GM18868 (cell line): ENCODE measurements around the gene LDLRAD1.
"Not testable (repeated sequence)": the region's sequence is repeated elsewhere in the genome, so short reads cannot be mapped to it uniquely, and the experiment has no call there.

ENCODE experiments used
- ATAC-seq: cut with Tn5 transposase; IDR thresholded peaks from one replicate; pipeline ENCODE4 v1.9.1; 2021; ENCODE audit warnings: mild to moderate bottlenecking, moderate library complexity; ENCODE audit not compliant: unreplicated experiment

Gene LDLRAD1, protein sequence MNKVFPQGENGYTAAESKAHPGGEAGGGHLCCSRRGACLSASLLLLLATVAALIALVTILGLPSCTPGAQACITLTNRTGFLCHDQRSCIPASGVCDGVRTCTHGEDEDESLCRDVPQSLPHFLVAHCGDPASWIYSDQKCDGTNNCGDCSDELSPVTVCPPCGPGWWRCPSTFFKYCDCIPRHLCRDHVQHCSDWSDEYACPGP

DNA sequence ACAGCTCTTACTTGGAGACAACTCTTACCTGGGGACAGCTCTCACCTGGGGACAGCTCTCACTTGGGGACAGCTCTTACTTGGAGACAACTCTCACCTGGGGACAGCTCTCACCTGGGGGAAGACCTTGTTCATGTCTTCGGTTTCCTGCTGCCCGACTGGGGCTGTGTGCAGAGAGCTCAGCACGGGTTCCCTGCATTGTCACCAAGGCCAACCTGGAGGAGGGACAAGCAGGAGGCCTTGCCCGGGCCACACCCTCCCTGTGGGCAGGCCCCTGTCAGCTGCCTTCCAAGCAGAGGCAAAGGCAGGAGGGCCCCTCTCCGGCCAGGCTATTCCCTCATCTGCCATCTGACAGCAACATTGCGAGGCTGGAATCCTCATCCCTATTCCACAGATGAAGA, at the start of gene LDLRAD1:
LDLRAD1 (minus strand) TSS at position 208 of the 400 bp plus-strand sequence; CDS start at position 134, 74 bp downstream.
- no peak for ATAC-seq

GRCh38 chr1:54064299-54064698, 46.3 kb upstream of the LDLRAD1 start:
- ATAC-seq = no peak

- no peak for ATAC-seq
Observed at GRCh38 chr1:54054438-54054749, 36.4 kb upstream of the LDLRAD1 start.

DNA sequence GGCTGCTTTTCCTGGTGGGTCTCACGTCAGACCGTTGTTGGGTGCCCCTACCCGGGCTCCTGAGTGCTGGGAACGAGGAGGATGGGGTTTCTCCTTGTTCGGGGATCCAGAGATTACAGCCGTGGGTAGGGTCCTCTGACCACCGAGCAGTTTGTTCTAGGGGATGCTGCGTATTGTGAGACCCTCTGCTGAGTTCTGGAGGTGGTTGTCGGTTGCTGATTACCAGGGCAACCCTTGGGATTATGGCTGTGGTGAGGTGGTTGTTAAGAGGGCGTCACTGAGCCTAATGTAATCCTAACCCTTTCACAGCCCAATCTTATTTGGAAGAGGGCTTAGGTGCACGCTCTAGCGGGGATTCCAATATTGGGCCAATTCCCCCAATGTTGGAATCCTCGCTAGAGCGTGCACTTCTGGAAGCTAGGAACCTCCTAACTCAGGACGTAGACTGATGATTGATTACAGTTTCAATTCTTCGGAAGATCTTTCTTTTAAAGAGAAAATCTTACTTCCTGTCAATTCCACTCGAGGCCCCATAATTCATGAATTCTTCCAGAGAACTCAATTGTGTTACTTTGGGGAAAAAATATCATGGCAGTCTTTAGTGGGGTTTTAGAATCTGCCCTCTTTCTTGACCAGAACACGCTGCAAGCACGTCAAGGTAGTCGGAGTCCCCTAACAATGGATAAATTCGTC, 35.9 kb upstream of the LDLRAD1 start:
- no peak for ATAC-seq

DNA sequence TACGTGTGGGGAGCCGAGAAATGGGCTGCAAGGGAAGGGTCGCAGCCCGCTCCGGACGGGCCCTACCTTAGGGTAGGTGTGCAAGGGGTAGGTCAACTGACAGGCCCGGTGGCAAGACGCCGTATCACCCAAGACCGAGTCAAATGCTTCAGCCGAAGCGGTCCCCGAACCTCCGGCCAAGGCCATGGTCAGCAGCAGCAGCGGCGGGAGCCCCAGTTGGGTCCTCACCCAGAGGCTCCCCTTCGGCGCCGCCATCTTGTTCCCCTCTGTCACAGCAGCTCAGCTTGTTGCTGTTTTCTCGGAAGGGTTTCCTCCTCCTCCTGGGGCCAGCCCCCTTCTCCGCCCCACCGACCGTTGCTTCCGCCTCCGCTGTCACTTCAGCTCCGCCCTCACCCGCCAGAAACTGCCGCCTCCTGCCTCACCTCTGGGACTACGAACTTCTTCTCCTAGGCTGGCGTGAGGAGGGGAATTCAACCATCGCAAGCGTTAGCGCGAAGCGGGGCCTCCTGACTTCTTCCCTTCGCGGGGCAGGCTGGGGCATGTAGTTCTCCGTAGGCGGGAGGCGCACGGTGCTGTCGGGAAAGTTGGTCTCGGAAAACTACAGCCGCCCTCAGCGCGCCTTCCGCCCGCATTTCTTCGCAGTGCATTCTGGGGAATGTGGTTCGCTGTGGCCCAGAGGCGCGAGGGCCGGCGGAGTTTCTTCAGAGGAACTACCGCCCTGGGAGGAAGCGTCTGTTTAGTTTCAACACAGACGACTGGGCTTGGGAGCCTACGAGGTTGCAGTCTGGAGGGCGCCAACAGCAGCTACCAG, 35.2 kb upstream of the LDLRAD1 start, which contains the start of the genes TCEANC2 and TMEM59:
TCEANC2 (plus strand) TSS at position 675 of the 811 bp plus-strand sequence. CDS start 815 bp downstream, outside the sequence.
TMEM59 (minus strand) TSS at position 271 of the 811 bp plus-strand sequence; CDS start at position 255, 16 bp downstream.
- peak; percentile 89 for ATAC-seq

GRCh38 chr1:54052431-54052933, 34.5 kb upstream of the LDLRAD1 start:
- peak; percentile 14 for ATAC-seq

GRCh38 chr1:54051933-54052430, 34.0 kb upstream of the LDLRAD1 start:
- no peak for ATAC-seq

DNA sequence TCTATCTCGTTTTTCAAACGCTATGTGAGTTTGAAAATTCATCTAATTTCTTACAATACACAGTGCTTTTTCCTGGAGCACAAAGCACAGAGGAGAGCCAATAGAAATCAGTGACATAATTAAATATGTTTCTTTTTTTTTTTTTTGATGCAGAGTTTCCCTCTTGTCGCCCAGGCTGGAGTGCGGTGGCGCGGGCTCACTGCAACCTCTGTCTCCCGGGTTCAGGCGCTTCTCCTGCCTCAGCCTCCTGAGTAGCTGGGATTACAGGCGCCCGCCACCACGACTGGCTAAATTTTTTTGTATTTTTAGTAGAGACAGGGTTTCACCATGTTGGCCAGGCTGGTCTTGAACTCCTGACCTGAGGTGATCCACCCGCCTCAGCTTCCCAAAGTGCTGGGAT, 32.4 kb upstream of the LDLRAD1 start:
- not testable (repeated sequence) for ATAC-seq

DNA sequence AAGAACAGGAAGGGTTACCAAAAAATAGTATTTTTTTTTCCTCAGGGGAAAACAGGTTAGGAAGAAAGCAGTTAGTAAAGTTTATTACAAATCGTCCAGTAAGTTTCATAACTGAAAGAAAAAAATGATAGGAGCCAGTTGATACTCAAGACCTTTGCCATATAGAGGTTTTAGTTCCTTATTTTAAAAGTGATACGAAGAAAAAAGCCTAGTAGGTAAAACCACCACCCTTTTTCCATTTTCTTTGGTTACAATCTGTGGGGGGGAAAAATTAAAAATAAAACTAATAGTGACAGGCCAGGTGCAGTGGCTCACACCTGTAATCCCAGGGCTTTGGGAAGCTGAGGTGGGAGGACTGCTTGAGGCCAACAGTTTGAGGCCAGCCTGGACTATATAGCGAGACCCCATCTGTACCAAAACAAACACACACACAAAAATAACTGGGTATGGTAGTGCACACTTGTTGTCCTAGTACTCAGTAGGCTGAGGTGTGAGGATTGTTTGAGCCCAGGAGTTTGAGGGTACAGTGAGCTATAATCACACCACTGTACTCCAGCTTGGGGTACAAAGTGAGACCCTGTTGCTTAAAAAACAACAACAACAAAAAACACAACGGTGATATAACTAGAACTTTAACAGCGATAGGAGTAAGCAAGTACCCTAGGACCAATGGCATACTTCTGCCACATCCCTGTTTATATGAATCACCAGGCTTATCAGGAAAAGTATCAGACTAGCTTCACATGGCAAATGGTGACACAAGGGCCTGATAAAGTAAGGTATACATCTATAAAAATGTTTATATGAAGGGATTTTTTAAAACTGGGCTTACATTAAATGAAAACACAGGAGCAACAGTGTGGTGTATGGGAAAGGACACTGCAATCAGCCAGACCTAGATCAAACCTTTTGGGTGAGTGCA, 29.7 kb upstream of the LDLRAD1 start:
- ATAC-seq = no peak

GRCh38 chr1:54046671-54047383, 28.8 kb upstream of the LDLRAD1 start:
- ATAC-seq = no peak

GRCh38 chr1:54045496-54045895, 27.5 kb upstream of the LDLRAD1 start:
- ATAC-seq = no peak

DNA sequence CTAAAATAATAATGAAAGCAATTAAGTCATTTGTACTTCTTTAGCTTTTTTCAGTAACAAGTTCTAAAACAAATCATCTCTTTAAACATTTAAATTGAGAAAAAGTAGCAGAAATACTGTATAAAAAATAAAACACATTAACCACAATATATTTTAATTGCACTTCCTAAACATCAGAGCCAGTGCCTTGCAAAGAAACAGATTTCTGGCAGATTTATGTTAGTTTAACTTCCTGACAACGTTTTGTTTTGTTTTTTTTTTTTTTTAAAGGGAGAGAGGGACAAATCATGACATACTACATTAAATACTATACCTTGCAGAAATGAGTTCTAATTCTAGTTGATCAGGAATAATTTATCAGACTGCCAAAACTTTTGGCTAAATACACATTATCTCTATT, 23.8 kb upstream of the LDLRAD1 start:
- ATAC-seq = no peak

DNA sequence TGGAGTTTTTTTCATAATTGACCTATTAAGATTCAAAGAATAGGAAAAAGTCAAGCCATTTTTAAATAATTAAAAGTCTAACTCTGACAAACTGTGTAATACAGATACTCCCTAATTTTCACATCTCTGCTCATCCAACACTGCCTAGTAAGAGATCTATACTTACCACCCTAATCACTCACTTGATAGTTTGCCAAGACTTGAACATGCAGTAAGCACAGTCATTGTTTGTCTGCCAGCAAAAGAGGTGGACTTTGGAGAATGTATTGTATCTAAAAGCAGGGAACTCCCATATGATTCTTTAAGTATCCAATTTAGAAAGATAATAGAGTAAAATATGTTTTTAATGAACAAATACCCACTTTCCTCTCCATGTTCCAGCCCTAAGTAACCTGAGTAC, 19.5 kb upstream of the LDLRAD1 start:
- no peak for ATAC-seq

DNA sequence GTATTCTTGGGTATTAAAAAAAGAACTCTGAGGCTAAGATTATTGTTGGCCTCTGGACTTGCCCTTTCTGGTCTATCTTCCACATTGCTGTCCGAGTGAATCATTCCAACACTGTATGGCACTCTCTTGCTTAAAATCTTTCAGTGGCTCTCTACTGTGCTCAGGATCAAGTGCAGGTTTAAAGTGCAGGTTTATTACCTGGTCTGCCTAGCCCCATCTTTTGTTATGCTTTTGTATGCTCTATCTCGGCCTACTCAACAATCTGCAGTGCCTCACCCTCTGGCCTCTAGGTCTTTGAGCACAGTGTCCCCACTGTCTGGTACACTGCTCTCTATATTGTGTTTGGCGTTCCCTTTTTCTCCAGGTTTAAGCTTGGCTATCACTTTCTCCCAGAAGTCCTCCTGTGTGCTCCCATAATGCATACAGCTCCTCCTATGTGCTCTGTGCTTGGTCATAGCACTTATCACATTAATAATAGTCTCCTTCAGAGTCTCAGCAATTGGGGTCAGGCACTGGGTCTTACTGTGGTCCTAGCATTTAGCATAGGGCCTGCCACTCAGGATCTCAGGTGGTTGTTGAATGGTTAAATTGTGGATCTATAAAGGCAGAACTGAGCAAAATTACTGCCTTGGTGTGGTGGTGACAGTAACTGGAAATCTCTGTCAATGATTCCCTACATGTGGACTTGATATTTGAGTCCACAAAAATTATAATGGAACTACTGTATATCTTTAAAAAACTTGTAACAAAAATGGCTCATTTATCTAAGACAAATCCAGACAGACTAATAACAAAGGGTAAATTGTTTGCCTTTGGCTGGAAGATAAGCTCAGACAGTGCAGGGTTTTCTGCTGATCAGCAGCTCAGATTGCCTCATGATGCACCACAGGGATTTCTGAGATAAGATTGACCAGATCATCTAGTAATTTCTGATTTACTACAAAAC, 10.6 kb upstream of the LDLRAD1 start:
- no peak for ATAC-seq

GRCh38 chr1:54027848-54028247, 9.9 kb upstream of the LDLRAD1 start:
- ATAC-seq = no peak

- ATAC-seq = not testable (repeated sequence)
Observed at GRCh38 chr1:54024811-54025210, 6.8 kb upstream of the LDLRAD1 start.

DNA sequence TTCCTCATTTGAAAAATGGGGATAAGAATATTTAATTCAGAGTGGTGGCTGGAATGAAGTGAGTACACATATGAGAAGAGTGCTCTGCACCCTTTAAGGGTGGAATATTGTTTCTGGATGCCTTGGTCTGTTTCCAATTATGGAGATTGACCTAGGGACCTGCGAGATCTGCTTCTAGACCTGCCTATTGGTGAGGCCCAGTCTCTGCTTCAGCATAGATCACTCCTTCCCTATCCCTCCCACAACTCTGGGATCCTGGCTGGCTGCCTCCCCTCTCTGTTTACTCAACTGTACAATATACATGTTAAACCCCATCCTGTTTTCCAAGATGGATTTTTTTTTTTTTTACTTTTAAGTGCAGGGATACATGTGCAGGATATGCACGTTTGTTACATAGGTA, 6.4 kb upstream of the LDLRAD1 start:
- ATAC-seq = no peak

DNA sequence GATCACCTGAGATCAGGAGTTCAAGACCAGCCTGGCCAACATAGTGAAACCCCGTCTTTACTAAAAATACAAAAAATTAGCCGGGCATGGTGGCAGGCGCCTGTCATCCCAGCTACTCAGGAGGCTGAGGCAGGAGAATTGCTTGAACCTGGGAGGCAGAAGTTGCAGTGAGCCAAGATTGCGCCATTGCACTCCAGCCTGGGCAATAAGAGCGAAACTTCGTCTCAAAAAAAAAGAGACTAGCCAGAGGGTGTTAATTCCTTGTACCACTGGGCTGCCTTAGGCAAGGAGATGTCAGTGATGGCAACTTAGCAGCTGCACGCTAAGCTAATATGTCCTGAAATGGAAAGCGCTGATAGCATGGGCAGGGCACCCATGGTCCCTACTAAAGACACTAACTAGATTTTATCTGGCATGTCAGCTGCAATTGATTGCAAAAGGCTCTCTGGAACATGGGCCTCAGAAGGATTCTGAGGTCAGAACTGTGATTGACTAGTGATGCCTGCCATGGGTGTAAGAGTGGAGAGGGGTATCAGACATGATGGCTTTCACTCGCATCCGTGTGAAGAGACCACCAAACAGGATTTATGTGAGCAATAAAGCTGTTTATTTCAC, 1.7 kb upstream of the LDLRAD1 start:
- not testable (repeated sequence) for ATAC-seq
